Right hindlimb (tissue), 1 donor: ENCODE measurements around the gene ZFYVE28.
A peak's percentile ranks its signal among the peaks of the same experiment; 100 is the strongest.
"Not testable (repeated sequence)": the region's sequence is repeated elsewhere in the genome, so short reads cannot be mapped to it uniquely, and the experiment has no call there.

Experiments
- DNase-seq: peaks from one replicate; pipeline ENCODE4 v3.0.0-alpha.2; 2018

Gene ZFYVE28

DNA sequence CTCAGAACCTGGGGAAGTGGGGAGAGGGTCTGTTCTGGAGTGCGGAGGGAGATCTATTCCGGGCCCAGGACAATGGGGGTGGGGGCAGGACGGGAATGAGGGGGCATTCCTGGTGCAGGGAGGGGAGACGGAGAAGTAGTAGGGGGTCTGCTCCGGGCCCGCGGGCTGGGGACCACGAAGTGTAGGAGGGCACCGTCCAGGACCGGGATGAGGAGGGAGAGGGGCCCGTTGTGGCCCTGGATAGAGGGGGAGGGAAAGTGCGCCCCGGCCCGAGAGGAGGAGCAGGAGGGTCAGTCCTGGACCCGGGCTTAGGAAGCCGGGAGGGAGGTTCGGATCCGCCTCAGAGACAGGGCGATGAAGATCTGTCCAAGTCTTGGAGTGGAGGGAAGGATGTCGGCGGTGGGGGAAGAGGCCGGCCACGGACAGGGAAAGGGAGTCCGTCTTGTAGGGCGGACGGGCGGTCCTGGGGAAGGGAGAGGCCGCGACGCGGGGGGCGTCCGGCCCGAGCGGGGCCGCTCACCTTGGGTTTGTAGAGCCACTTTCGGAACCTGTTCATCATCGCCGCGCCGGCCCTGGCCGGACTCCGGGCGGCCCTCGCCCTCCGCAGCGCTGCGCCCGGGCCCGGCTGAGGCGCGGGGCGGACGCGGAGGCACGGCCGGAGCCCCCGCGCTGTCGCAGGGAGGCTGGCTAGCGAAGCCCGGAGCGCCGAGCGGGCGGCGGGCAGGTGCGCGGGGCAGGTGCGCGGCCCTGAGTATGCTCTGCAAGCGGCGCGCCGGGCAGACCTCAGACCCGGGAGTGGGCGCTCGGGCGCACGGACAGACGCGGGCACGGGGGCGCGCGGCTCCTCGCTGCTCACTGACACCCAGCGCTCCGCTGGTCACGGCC lies at the start of gene ZFYVE28:
ZFYVE28 (minus strand) TSS at position 881 of the 885 bp plus-strand sequence; CDS start at position 559, 322 bp downstream.
- no peak for DNase-seq

GRCh38 chr4:2465544-2465943 lies 47.1 kb upstream of the ZFYVE28 start:
- DNase-seq = not testable (repeated sequence)

DNA sequence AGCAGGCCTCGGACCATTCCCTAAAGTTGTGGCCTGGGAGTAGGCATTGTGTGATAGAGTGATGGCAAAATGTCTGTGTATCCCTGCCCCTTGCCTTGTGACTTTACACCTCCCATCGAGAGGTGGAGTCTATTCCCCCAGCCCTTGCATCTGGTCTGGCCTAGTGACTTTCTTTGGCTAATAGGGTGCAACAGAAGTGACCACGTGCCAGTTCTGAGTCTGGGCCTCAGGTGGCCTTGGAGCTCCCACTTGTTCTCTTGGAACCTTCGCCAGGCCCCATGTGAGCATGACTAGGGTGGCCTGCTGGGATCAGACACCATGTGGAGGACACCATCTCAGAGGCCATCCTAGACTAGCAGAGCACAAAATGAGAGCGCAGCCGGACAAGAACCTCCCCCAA lies 46.6 kb upstream of the ZFYVE28 start:
- no peak for DNase-seq

DNA sequence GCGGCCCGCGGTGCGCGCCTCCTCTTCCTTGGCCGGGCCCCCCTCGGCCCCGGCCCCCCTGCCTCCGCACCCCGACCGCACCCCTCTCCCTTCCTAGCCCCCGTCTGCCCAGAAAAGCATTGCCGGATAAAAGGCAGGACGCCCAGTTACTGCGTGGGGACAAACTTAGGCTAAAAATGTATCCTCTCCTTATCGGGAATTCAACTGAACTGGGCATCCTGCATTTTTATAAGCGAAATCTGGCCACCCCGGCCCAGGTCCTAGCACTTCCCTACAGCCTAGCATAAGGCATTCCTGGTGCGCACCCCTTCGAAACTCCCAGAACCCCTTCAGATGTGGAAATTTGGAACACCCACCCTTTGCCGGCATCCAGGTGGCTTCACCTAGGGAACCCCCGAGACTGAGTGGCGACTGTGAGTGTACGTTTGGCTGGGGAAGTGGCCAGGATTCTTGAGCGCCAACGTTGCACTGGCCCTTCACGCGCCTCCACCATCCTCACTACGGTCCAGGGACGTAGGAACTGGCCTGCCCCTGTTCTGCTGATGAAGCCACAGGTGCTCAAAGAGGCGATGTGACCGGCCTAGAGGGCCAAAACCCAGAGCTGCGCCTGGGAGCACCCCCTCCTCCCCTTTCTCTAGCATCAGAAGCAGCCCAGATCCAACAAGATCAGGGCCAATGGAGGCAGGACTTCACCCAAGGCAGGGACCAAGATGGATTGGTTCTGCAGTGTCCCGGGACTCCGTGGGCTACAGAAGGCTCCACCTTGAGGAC lies 44.7 kb upstream of the ZFYVE28 start:
- no peak for DNase-seq

- peak; percentile 86 for DNase-seq
Observed at GRCh38 chr4:2462218-2462991, 44.0 kb upstream of the ZFYVE28 start.

DNA sequence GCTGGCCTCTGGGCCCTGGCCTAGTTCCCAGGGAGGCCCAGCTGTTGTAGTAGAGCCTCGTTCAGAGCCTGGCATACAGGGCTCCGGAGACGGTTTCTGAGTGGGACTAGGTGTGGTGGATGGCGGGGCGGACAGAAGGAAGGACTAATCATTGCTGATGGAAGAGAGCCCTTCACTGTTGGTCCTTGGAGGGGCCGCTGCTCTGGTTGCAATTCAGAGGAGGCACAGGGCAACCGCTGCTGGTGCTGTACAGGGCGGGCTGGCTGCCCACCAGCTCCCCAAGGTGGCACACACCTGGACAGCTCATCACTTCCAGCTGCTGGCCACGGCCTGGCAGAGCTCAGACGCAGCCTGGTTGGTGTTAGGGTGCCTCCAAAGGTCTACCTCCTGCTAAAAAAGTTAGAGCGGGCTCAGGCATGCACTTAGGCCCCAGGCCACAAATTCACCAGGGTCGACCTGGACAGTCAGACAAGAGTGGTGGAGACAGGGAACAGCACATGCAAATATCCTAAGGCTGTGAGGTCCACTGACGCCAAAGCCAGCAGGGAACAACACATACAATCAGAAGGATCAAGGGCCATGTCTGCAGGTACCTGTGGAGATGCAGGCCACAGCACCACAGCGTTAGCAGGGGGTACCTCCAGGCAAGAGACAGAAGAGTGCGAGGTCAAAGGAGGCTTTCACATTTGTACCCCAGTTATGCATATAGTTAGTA lies 43.0 kb upstream of the ZFYVE28 start:
- no peak for DNase-seq

DNA sequence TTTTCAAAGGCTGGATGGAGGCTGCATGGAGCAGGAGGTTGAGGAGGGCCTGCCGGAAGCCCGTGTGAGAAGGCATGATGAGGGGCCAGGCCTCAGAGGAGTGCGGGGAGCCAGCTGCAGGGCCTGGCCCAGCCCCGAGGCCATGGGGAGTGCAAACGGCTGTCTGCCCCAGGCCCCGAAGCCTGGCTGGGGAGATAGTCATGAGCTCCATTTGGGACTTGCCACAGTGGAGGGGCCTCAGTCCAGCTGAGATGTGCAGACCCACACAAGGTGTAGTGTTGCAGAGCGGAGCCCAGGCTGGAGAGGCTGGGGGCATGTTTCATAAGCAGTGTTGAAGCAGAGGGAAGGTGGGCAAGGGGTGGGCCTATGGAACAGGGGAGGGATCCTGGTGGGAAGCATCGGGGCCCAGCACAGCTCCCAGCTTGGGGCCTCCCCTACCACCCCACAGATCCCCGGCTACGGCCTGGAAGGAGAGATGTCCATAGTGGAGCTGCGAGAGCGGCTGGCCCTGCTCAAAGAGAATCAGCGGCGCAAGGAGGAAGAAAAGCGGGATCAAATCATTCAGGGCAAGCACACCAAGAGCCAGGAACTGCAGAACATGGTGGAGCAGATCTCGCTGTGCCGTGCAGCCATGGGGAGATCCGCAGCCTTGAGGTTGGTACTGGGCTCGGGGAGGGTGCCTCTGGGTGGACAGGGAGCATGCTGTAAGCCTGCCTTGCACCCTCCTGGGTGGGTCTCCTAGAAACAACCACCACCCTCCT lies 41.3 kb upstream of the ZFYVE28 start:
- no peak for DNase-seq

GRCh38 chr4:2458546-2459491 lies 40.4 kb upstream of the ZFYVE28 start:
- DNase-seq = no peak

- no peak for DNase-seq
Observed at GRCh38 chr4:2457481-2458295, 39.2 kb upstream of the ZFYVE28 start.

DNA sequence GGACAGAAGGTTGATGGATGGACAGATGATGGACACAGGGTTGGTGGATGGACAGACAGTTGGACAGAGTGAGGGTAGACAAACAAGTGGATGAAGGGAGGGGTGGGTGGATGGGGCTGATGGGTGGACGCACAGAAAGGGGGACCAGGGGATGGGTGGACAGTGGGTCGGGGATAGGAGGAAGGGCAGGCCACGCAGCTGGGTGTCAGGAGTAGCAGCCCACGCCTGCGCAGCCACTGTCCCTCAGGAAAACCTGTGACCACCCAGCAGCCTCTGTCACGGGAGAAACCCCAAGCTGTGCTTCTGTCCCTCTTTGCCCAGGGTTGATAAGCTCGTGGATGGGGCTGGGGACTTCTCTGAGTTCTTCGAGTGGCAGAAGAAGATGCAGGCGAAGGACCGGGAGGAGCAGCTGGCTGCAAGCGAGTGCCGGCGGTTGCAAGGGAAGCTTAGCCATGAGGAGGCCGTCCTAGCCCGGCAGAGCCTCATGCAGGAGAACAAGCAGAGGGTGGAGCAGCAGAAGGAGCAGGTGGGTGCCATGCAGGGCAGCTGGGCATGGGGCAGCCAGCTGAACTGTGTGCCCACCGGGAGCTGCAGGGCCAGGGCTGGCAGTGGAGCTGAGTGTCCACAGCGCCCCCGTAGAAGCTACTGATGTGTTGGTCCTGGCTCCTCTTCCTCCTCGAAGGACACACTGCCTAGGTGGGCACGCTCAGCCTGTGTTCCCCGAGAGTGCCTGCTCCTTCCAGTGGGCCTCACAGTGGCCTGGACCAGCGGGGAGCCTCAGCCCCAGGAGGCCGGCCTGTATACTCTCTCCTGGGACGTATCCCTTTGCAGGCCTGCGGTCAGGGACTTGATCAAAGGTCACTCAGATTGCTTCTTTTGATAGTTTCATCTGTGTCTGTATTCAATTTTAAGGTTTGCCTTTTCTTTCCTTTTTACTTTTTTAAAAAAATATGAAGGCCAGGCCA lies 33.7 kb upstream of the ZFYVE28 start:
- DNase-seq = no peak

GRCh38 chr4:2451036-2451520 lies 32.6 kb upstream of the ZFYVE28 start:
- no peak for DNase-seq

- DNase-seq = no peak
Observed at GRCh38 chr4:2450394-2451035, 32.1 kb upstream of the ZFYVE28 start.

GRCh38 chr4:2449511-2450392 lies 31.3 kb upstream of the ZFYVE28 start:
- no peak for DNase-seq

DNA sequence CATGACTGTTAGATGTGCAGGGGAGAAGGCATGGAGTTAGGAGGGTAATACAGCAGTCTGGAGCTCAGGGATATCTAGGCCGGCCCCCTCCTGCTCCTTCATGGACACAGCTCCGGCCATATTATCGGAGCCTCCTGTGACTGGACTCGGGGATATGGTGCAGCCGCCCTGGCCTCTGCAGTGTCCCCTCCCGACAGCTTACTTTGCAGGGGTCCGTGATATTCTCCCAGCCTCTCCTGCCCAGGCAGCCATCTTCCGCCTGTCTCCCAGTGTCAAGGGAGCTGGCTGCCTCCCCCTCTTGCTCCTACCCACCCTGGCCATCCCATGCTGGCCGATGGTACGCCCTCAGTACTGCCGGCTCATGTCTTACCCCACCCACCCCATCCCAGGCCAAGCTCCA lies 30.6 kb upstream of the ZFYVE28 start:
- no peak for DNase-seq

DNA sequence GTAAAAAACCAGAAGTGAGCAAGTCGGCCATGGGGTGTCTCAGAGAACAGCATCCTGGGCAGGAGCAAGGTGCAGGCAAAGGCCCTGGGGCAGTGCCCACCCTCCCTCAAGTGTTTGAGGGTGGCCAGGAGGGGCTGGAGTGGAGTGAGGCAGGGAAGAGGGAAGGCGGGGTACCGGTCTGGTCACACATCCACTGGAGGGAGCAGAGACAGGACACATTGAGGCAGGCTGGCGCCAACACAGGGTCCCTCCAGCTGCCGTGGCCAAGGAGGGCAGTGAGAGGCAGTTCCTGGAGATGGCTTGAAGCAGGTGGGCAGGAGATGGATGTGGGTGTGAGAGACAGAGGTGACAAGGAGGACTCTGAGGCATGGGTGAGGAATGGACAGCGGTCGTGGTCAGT lies 30.1 kb upstream of the ZFYVE28 start:
- no peak for DNase-seq
